Measurements from ENCODE around the gene UGT2B28.
"Not testable (repeated sequence)": the region's sequence is repeated elsewhere in the genome, so short reads cannot be mapped to it uniquely, and the experiment has no call there.

The UGT2B28 gene

DNA sequence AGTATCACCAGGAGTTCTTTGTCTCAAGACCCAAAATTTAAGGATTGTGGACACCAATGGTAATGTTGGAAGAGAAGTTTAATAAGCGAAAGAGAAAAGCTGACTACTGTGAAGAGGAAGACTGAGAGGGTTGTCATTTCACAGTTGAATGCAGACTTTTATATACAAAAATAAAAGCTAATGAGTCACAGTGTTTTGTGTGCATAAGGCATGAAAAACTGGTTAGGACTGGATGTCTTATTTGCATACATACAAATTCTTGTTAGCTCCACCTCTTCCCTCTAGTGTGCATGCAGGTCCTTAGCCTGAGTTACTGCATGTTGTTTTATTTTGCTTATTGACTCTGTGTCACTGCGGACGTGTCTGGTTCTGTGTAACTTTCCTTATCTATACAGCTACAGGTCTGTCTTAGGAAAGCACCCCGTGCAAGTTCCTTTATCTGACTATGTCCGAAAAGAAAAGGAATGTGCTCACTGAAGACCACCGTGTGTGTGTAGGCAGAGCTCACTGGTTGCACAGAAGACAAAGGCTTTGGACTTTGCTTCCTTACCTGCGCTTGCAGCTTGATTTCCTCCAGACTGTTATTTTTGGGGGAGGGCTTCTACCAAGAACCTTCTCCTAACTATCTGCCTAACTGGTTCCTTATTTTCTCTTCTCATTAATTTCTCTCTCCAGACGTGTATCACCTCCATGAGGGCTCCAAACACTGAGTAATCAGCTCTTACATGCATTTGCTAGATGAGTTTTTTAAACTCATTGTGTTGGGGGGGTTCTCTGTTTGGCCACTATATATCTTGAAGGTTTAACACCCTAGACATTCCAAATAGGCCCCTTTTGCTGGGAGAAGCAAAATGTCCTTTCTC, 63.5 kb downstream of the UGT2B28 start:
- DNase-seq: not testable (repeated sequence)

All from right hindlimb (tissue), 1 donor.